Loucy (cell line): ENCODE measurements around the gene RRAS2.

Experiments used
- H2AFZ ChIP-seq: fragments of 200-600 bp; sonication (generic); 2 replicates; pipeline ENCODE4 v1.6.0; 2016; ENCODE audit warnings: antibody characterized with exemption, mild to moderate bottlenecking, low read length, moderate library complexity
- H3F3A ChIP-seq: fragments of 200-600 bp; 2 replicates; pipeline ENCODE4 v1.6.0; 2016; ENCODE audit warnings: antibody characterized with exemption, low read depth, mild to moderate bottlenecking
- H3K27me3 ChIP-seq: fragments of 200-600 bp; sonication (generic); 2 replicates; pipeline ENCODE4 v1.6.1; 2014; ENCODE audit warnings: low read length, mild to moderate bottlenecking; ENCODE audit not compliant: insufficient read depth, poor library complexity, severe bottlenecking
- H3K36me3 ChIP-seq: fragments of 200-600 bp; sonication (generic); 2 replicates; pipeline ENCODE4 v1.6.1; 2016; ENCODE audit warnings: low read length; ENCODE audit not compliant: insufficient read depth
- H3K4me1 ChIP-seq: fragments of 200-600 bp; sonication (generic); 2 replicates; pipeline ENCODE4 v1.5.1; 2014; ENCODE audit warnings: low read length, mild to moderate bottlenecking; ENCODE audit not compliant: insufficient read depth, poor library complexity, severe bottlenecking
- H3K4me2 ChIP-seq: fragments of 200-600 bp; sonication (generic); 2 replicates; pipeline ENCODE4 v1.6.0; 2014; ENCODE audit warnings: antibody characterized with exemption, low read length, low read depth, mild to moderate bottlenecking; ENCODE audit not compliant: poor library complexity, severe bottlenecking
- H3K4me3 ChIP-seq: fragments of 200-600 bp; sonication (generic); 2 replicates; pipeline ENCODE4 v1.5.1; 2014; ENCODE audit warnings: low read length, mild to moderate bottlenecking, mixed read lengths; ENCODE audit not compliant: poor library complexity, severe bottlenecking
- H3K79me2 ChIP-seq: fragments of 200-600 bp; sonication (generic); 2 replicates; pipeline ENCODE4 v1.6.1; 2014; ENCODE audit warnings: low read length; ENCODE audit not compliant: insufficient read depth
- H3K9ac ChIP-seq: fragments of 200-600 bp; sonication (generic); 2 replicates; pipeline ENCODE4 v1.6.0; 2014; ENCODE audit warnings: mild to moderate bottlenecking, low read depth, low read length, moderate library complexity; ENCODE audit not compliant: poor library complexity, severe bottlenecking
- H3K9me2 ChIP-seq: fragments of 200-600 bp; sonication (generic); replicated peaks from 2 replicates; pipeline ENCODE4 v1.6.1; 2016; ENCODE audit warnings: low read depth, low read length, mixed read lengths
- H3K9me3 ChIP-seq: fragments of 200-600 bp; sonication (generic); 2 replicates; pipeline ENCODE4 v1.6.1; 2014; ENCODE audit warnings: mild to moderate bottlenecking, antibody characterized with exemption, low read length, low read depth; ENCODE audit not compliant: insufficient read depth
- H4K20me1 ChIP-seq: fragments of 200-600 bp; sonication (generic); 2 replicates; pipeline ENCODE4 v1.6.0; 2014; ENCODE audit warnings: antibody characterized with exemption, low read length, mild to moderate bottlenecking; ENCODE audit not compliant: insufficient read depth, poor library complexity, severe bottlenecking
- EZH2phosphoT487 ChIP-seq: fragments of 200-600 bp; IDR thresholded peaks from 2 replicates; pipeline ENCODE4 v1.6.1; 2018; ENCODE audit warnings: antibody characterized with exemption, mild to moderate bottlenecking, moderate library complexity, borderline replicate concordance
- TF ChIP-seq, protein P1 (sequence below): fragments of 200-600 bp; sonication (generic); conservative IDR thresholded peaks from 2 replicates; pipeline ENCODE4 v1.5.1; 2014; ENCODE audit warnings: mild to moderate bottlenecking, antibody characterized with exemption, low read length

RRAS2 gene

DNA sequence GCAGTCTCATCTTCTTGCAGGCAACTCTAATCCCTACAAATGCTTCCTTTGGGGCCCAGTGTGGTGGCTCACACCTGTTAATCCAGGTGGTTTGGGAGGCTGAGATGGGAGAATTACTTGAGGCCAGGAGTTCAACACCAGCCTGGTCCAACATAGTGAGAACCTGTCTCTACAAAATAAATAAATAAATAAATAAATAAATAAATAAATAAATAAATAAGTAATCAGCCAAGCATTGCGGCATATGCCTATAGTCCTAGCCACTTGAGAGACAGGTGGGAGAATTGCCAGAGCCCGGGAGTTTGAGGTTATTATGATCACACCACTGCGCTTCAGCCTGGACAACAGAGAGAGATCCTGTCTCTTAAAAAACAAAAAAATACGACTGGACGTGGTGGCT lies 34.1 kb upstream of the RRAS2 start:
- no peaks in the 10 kb centered on the region for H3F3A ChIP-seq
- H3K4me3 ChIP-seq: no peak overlapping the region
- H3K27me3 ChIP-seq: no peaks in the 10 kb centered on the region
- H3K4me2 ChIP-seq: no peak overlapping the region
- no peaks in the 10 kb centered on the region for H3K9me2 ChIP-seq
- TF ChIP-seq EZH2phosphoT487: no peak
- TF ChIP-seq, protein P1, sequence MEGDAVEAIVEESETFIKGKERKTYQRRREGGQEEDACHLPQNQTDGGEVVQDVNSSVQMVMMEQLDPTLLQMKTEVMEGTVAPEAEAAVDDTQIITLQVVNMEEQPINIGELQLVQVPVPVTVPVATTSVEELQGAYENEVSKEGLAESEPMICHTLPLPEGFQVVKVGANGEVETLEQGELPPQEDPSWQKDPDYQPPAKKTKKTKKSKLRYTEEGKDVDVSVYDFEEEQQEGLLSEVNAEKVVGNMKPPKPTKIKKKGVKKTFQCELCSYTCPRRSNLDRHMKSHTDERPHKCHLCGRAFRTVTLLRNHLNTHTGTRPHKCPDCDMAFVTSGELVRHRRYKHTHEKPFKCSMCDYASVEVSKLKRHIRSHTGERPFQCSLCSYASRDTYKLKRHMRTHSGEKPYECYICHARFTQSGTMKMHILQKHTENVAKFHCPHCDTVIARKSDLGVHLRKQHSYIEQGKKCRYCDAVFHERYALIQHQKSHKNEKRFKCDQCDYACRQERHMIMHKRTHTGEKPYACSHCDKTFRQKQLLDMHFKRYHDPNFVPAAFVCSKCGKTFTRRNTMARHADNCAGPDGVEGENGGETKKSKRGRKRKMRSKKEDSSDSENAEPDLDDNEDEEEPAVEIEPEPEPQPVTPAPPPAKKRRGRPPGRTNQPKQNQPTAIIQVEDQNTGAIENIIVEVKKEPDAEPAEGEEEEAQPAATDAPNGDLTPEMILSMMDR: no peak
- H2AFZ ChIP-seq: no peak overlapping the region
- H3K4me1 ChIP-seq: no peaks in the 10 kb centered on the region
- no peak overlapping the region for H3K9ac ChIP-seq
- no peaks in the 10 kb centered on the region for H3K9me3 ChIP-seq
- no peaks in the 10 kb centered on the region for H3K36me3 ChIP-seq
- H4K20me1 ChIP-seq: no peaks in the 10 kb centered on the region
- no peaks in the 10 kb centered on the region for H3K79me2 ChIP-seq

DNA sequence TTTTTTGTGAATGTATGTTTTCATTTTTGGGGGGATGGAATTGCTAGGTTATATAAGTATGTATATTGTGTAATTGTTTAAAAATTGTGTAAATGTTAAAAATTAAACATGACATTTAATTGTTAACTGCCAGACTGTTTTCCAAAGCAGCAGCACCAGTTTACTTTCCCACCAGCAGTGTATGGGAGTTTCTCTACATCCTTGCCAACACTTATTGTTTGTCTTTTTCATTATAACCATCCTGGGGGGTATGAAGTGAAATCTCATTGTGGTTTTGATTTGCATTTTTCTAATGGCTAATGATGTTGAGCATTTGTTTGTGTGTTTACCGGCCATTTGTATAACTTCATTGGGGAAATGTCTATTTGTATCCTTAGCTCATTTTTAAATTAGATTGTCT lies 31.7 kb upstream of the RRAS2 start:
- H3K4me2 ChIP-seq: no peak overlapping the region
- no peaks in the 10 kb centered on the region for H3K4me1 ChIP-seq
- no peak overlapping the region for H2AFZ ChIP-seq
- TF ChIP-seq, protein P1: no peak
- no peak for TF ChIP-seq EZH2phosphoT487
- no peaks in the 10 kb centered on the region for H3K36me3 ChIP-seq
- no peaks in the 10 kb centered on the region for H3K79me2 ChIP-seq
- H4K20me1 ChIP-seq: no peaks in the 10 kb centered on the region
- no peak overlapping the region for H3K9ac ChIP-seq
- no peak overlapping the region for H3K4me3 ChIP-seq
- H3K27me3 ChIP-seq: no peaks in the 10 kb centered on the region
- H3F3A ChIP-seq: no peaks in the 10 kb centered on the region
- H3K9me3 ChIP-seq: no peaks in the 10 kb centered on the region
- H3K9me2 ChIP-seq: no peaks in the 10 kb centered on the region

DNA sequence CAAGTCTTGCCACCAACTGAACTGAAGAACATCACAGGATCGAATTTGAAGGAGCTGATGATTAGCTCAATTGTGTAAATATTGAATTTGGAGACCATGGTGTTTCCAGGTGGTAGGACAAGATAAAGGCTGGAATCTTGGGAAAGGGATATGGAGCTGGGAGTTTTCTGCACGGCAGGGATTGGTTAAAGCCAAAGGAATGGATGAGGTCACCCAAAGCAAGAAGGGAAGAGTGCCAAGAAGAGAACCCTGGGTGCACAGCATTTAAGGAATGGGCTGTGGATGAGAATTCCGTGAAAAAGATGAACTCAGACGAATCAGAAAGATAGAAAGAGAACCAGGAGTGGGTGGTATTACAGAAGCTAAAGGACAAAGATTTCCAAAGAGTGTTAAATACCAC lies 29.4 kb upstream of the RRAS2 start:
- Histone ChIP-seq H3K79me2 (no peaks in the 10 kb centered on the region), H4K20me1 (no peaks in the 10 kb centered on the region), H3K9ac (no peak overlapping the region), H3K9me3 (no peaks in the 10 kb centered on the region), H3K4me1 (no peaks in the 10 kb centered on the region), H3K27me3 (peaks cover 1% of the 10 kb centered on the region), H3K9me2 (no peaks in the 10 kb centered on the region), H3K4me3 (no peak overlapping the region), H3K4me2 (no peak overlapping the region), H3K36me3 (no peaks in the 10 kb centered on the region), H3F3A (no peaks in the 10 kb centered on the region), H2AFZ (no peak overlapping the region)
- TF ChIP-seq, protein P1: no peak
- TF ChIP-seq EZH2phosphoT487: no peak
